Measurements from ENCODE around the gene MDM2. TPM values are rescaled to one million over a fixed set of nuclear protein-coding genes. Genes with fewer than 3 reads are reported as not detected.

MDM2 gene
- polyA plus RNA-seq, 2 of the 4 experiments (the other 2 are of a cell fraction), result 40.3 to 96.4 TPM

DNA sequence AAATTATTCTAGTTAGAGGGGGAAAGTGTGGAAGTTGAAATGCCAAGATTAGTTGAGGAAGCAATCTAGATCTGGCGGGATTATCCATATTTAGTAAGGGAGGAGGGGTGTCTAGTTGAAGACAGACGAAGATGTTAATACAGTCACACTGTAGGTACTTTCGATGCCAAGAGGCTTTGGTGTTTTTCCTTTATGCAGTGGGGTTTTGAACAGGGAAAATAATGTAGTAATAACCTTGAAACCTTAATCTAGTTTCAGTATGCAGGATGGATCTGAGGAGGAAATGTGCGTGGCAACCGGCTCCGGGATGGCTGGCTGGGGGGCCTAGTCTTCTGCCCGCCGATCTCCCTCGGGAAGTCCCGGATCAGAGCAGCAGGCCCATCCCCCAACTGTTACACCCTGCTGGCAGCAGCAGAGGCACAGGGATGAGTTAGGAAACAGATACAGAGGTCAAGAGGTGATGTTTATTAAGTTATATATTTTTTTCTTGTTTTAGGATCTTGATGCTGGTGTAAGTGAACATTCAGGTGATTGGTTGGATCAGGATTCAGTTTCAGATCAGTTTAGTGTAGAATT lies 27.4 kb downstream of the MDM2 start:
- CTCF ChIA-PET, result interaction anchor here (1.5 kb wide), 1 partner anchor 28 kb away, joined by 5 read pairs; no protein-coding TSS in a partner anchor
- H3K4me2 ChIP-seq, result no peak overlapping the region
- DNase-seq (ENCODE audit: low read depth in 1 of 2, low spot score in 1 of 2), result no peak
- H3K9me3 ChIP-seq, result no peaks in the 10 kb centered on the region
- POLR2A ChIA-PET, result no interaction called here
- TF ChIP-seq BCL3 (IDR thresholded peaks at IDR 0.05), result no peak
- 0 out of 2 replicates have a peak, but pooled peaks have one; percentile 32 for TF ChIP-seq FOSB (CRISPR knock-in tag; IDR thresholded peaks at IDR 0.05)
- TF ChIP-seq RFX5 (IDR thresholded peaks at IDR 0.05), result no peak
- TF ChIP-seq TFCP2L1 (CRISPR knock-in tag; IDR thresholded peaks at IDR 0.05), result no peak
- no peak for TF ChIP-seq ATOH8 (CRISPR knock-in tag; IDR thresholded peaks at IDR 0.05; ENCODE audit: low read depth)
- TF ChIP-seq MYC (IDR thresholded peaks at IDR 0.05; ENCODE audit: borderline replicate concordance, low read length), result no peak
- no peak; a peak in 2 of 6 replicates for ATAC-seq
- FAIRE-seq, result no peak
- H3K27ac ChIP-seq, result no peak overlapping the region
- no peak overlapping the region for H3K4me3 ChIP-seq
- peaks cover 14% of the 10 kb centered on the region; the same call in 1 of the 3 replicates for H3K4me1 ChIP-seq
- WGBS (ENCODE audit: missing lambda C conversion rate), result 84% methylated on average over 10 of the region's 10 CpGs

GRCh38 chr12:68837215-68837614 lies 29.2 kb downstream of the MDM2 start:
- H3K27ac ChIP-seq, result no peak overlapping the region
- peaks cover 14% of the 10 kb centered on the region; the same call in 1 of the 3 replicates for H3K4me1 ChIP-seq
- H3K9me3 ChIP-seq, result no peaks in the 10 kb centered on the region
- WGBS (ENCODE audit: missing lambda C conversion rate), result 91% methylated on average over 1 of the region's 1 CpG
- CTCF ChIA-PET, result no interaction called here
- H3K4me3 ChIP-seq, result no peak overlapping the region
- DNase-seq (ENCODE audit: low read depth in 1 of 2, low spot score in 1 of 2) (no peak), FAIRE-seq (no peak), ATAC-seq (no peak)
- TF ChIP-seq, protein P1, sequence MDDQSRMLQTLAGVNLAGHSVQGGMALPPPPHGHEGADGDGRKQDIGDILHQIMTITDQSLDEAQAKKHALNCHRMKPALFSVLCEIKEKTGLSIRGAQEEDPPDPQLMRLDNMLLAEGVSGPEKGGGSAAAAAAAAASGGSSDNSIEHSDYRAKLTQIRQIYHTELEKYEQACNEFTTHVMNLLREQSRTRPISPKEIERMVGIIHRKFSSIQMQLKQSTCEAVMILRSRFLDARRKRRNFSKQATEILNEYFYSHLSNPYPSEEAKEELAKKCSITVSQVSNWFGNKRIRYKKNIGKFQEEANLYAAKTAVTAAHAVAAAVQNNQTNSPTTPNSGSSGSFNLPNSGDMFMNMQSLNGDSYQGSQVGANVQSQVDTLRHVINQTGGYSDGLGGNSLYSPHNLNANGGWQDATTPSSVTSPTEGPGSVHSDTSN (IDR thresholded peaks at IDR 0.05), result no peak
- TF ChIP-seq HOXB5 (CRISPR knock-in tag; IDR thresholded peaks at IDR 0.05), result no peak
- no peak for TF ChIP-seq ATOH8 (CRISPR knock-in tag; IDR thresholded peaks at IDR 0.05; ENCODE audit: low read depth)
- no peak for TF ChIP-seq SMC3 (IDR thresholded peaks at IDR 0.05)
- TF ChIP-seq KDM5A (IDR thresholded peaks at IDR 0.05), result no peak
- no peak overlapping the region for H3K4me2 ChIP-seq
- POLR2A ChIA-PET, result interaction anchor here (0.9 to 1.1 kb wide), 2 partner anchors 8 to 18 kb away, joined by 3 to 4 read pairs; no protein-coding TSS in a partner anchor

DNA sequence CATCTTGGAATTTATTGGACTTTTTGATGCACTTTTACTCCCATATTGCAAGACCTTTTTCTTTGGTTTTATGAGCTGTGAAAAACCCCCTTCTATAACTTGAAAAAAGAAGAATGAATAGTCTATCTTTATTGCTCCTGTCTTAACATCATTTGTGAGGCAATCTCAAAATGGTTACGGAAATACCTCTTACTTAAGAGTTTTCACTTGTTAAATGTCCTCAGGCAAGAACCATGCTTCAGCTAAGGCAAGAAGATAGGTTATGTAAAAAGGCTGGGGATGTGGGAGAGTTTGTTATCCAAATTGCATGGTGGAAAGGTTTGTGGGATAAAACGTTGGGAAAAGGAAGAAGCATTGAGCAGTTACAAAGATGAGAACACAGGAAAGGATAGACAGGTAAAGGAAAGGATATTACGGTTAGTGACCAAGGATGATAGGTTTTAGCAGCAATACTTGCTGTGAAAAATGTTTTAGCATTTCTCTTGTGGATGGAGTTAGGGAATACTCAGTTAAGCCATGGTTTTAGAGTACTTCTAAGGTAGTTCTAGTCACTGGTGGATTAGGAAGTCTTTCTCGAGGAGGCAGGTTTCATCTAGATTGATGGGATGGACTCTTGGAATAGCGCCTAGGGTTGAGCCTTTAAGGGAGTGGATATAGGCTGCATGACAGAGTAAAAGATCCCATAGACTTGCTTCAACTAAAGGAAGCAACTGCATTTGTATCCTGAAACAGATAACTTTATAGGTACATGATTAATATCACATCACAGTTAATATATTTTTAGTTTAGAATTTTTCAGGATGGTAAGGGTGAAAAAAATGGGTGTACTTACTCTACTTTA lies 30.3 kb downstream of the MDM2 start:
- ATAC-seq, result no peak
- Histone ChIP-seq H3K27ac (no peak overlapping the region), H3K4me3 (no peak overlapping the region), H3K4me1 (peaks cover 14% of the 10 kb centered on the region; the same call in 1 of the 3 replicates), H3K4me2 (no peak overlapping the region), H3K9me3 (no peaks in the 10 kb centered on the region)
- CTCF ChIA-PET, result no interaction called here
- TF ChIP-seq CBX2 (IDR thresholded peaks at IDR 0.05; ENCODE audit: borderline replicate concordance, low read depth) (no peak), FOSL2 (IDR thresholded peaks at IDR 0.05) (no peak), FOSL2 (CRISPR knock-in tag; IDR thresholded peaks at IDR 0.05) (no peak), ZC3H11A (IDR thresholded peaks at IDR 0.05) (no peak), NPAS2 (CRISPR knock-in tag; IDR thresholded peaks at IDR 0.05; ENCODE audit: borderline replicate concordance) (no peak), RNF2 (IDR thresholded peaks at IDR 0.05; ENCODE audit: borderline replicate concordance, low read depth) (no peak), TFCP2L1 (CRISPR knock-in tag; IDR thresholded peaks at IDR 0.05) (no peak), EP300 (IDR thresholded peaks at IDR 0.05) (no peak), HOXB13 (CRISPR knock-in tag; IDR thresholded peaks at IDR 0.05; ENCODE audit: low read depth) (no peak), POLR2AphosphoS2 (conservative IDR thresholded peaks at IDR 0.05; ENCODE audit: low read length) (no peak), NFE2L2 (conservative IDR thresholded peaks at IDR 0.05; ENCODE audit: low read length) (no peak), RAD21 (conservative IDR thresholded peaks at IDR 0.05 in 1 of 2, IDR thresholded peaks at IDR 0.05 in 1 of 2) (no peak), CEBPB (IDR thresholded peaks at IDR 0.05) (no peak), NR3C1 (IDR thresholded peaks at IDR 0.05) (no peak)
- TF ChIP-seq, protein P2, sequence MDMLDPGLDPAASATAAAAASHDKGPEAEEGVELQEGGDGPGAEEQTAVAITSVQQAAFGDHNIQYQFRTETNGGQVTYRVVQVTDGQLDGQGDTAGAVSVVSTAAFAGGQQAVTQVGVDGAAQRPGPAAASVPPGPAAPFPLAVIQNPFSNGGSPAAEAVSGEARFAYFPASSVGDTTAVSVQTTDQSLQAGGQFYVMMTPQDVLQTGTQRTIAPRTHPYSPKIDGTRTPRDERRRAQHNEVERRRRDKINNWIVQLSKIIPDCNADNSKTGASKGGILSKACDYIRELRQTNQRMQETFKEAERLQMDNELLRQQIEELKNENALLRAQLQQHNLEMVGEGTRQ (IDR thresholded peaks at IDR 0.05), result no peak
- TF ChIP-seq, protein P3, sequence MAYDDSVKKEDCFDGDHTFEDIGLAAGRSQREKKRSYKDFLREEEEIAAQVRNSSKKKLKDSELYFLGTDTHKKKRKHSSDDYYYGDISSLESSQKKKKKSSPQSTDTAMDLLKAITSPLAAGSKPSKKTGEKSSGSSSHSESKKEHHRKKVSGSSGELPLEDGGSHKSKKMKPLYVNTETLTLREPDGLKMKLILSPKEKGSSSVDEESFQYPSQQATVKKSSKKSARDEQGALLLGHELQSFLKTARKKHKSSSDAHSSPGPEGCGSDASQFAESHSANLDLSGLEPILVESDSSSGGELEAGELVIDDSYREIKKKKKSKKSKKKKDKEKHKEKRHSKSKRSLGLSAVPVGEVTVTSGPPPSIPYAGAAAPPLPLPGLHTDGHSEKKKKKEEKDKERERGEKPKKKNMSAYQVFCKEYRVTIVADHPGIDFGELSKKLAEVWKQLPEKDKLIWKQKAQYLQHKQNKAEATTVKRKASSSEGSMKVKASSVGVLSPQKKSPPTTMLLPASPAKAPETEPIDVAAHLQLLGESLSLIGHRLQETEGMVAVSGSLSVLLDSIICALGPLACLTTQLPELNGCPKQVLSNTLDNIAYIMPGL (CRISPR knock-in tag; IDR thresholded peaks at IDR 0.05; ENCODE audit: borderline replicate concordance), result no peak
- POLR2A ChIA-PET, result no interaction called here
- 84% methylated on average over 5 of the region's 5 CpGs for WGBS (ENCODE audit: missing lambda C conversion rate)
- DNase-seq (ENCODE audit: low read depth in 1 of 2, low spot score in 1 of 2), result no peak
- no peak for FAIRE-seq
